ENCODE measurements around the gene RASD2.

The RASD2 gene

DNA sequence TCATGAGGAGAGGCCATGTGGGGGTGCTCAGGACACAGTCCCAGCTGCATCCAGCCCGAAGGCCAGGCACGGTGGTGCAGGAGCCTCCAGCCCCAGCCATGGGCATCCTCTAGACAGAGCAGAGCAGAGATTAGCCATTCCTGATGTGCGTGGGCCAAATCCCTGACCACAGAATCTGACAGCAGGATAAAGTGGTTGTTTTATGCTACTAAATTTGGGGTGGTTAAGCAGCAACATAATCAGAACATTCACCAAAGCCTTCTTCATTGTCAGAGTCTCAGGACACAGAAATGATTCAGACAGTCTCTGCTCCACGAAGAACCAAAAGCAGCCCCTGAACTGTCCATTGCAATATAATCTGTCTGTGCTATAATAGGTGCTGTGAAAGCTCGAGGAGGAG lies 19.7 kb downstream of the RASD2 start:
- no peak for DNase-seq (ENCODE audit: low read depth)

GRCh38 chr22:35560824-35561223 lies 20.2 kb downstream of the RASD2 start:
- no peak for DNase-seq (ENCODE audit: low read depth)

GRCh38 chr22:35561796-35562526 lies 21.3 kb downstream of the RASD2 start:
- DNase-seq (ENCODE audit: low read depth), result no peak

- no peak for DNase-seq (ENCODE audit: low read depth)
These were observed 22.6 kb downstream of the RASD2 start for GRCh38 chr22:35563211-35563610.

DNA sequence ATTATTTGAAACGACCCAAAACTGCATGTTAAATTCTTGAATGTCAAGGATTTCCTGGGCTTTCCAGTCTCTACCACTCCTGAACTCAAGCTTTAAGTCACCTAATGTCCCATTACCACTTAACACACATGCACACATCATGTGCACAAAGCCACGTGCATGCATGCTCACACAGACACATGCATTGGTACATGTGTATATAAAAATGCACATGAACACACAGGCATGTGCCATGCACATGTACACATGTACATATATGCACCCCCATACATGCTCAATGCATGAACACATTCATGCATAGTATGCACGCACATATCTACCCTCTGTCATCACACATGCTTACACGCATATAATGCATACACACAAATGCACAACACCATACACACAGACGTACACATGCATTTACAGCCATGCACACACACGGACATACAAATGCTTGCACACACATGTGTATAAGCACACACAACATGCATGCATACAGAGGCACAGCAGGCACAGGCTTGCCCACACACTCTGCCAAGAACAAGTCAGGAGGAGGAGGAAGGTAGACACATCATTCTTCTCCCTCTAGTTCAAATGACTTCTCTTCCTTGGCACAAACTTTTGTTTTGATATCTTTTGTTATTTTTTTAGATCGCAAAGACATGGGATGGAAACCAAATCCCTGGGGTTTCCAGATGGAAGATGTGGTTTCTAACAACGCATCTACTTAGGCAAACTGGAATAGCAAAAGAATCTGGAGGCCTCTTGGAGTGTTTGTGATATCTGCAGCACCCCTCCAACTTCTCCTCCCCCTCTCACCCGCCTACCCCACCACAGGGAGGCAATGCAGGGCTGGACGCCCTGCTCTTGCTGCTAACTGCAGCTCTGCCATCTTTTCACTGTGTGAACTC lies 24.6 kb downstream of the RASD2 start:
- DNase-seq (ENCODE audit: low read depth), result no peak

- no peak for DNase-seq (ENCODE audit: low read depth)
These were observed 26.9 kb downstream of the RASD2 start for GRCh38 chr22:35567351-35568141.

DNA sequence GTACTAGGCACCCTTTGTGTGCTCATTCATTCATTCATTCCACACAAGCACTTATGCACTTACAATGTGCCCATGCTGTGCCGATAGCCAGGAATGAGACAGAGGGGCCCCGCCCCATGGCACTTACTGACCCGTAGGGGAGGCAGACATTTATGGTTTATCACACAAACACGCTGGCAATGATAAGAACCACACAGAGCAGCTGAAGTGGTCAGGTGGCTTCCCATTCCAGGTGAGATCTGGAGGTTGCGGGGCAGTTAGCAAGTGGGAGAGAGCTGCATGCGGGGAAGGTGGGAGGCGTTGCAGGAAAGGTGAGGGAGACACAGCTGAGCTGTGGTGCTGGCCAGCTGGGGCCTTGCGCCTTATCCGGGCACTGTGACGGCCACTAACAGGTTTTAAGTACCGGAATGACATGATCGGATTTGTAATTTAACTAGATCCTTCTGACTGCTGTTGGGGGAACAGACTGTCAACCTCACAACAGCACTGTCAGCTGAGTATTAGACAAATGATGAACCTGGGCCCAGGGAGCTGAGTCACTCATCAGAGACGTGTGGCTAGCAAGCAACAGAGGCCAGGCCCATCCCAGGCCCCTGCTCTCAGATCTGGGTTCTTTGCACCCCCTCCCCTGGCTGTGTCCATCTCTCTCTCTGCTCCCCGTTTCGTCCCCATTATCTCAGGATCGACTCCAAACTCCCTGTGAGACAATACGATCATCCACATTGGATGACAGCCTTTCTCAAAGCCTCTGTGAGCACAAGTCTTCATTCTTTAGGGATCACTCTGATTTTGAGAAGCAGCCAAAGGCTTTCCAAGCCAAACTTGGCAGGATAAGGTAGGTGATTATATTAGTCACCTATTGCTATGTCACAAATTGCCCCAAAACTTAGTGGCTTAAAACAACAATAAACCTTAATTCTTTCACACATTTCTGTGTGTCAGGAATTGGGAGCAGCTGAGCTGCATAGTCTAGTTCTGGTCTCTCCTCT lies 28.4 kb downstream of the RASD2 start:
- DNase-seq (ENCODE audit: low read depth), result no peak

GRCh38 chr22:35569916-35570315 lies 29.3 kb downstream of the RASD2 start:
- no peak for DNase-seq (ENCODE audit: low read depth)

DNA sequence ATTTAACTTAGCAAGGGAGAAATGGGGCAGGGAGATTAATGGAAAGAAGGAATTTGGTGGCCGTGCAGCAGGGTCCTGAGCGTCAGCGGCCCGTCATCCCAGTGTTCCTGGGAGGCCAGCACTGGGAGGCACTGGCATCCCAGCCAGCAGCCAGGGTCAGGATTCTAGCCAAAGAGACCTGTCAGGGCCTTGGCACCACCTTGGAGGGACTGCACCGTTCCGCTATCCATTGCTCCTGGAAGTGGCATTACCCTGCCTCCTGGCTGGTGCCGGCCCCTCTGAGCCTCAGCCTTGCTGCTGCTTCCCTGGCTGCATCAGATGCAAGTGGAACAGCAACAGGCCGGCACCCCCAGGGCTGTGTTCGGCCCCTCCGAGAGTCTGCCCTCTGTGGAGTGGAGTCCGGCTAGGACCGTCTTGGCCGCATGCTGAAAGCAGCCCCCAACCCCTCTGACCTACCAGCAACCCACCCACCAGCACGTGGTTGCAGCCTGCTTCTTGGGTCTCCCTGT lies 30.1 kb downstream of the RASD2 start:
- no peak for DNase-seq (ENCODE audit: low read depth)

GRCh38 chr22:35572556-35572955 lies 31.9 kb downstream of the RASD2 start:
- DNase-seq (ENCODE audit: low read depth), result no peak

DNA sequence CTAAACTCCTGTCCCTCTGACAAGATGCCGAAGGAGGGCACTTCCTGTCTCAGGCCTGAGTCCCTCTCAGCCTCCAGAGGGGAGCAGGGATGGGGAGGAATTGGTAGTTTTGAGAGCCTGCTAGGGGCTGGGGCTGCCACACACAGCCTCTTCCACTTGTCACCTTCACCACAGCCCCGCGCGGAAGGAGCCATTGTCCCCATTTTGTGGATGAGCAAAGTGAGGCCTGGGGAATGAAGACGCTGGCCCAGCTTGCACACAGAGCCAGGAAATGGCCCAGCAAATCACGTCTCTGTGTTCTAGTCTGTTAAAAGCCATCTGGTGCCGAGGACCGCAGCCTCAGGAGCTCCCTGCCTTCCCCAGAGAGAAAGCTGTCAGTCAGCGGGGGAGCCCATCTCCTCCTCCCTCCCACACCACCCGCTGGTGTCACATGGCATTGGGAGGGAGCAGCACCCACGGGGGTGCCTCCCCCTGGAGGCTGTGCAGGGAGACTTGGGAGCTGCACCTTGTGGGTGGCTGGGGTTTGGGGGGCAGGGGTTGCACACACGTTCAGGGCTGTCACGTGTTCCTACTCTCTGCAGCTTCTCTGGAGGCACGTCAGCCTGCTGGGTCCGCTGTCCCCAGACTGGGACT lies 34.6 kb downstream of the RASD2 start:
- DNase-seq (ENCODE audit: low read depth), result no peak

DNA sequence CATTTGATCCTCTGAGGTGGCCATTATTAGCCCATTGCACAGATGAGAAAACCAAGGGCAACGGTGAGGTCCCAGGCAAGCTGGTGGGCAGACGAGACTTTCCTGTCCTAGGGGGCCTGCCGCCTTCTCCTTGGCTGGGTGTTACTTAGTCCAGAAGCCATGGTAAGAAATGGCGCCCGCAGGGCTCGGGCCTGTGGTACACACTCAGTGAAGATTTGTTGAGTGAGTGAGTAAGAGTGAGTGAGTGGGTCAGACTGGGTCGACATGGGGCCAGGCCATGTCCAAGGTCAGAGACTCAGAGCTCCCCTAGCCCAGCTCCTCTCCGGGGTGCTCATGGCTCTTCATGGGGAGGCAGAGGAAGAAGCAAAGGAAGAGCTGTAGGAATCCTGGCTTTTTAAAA lies 36.0 kb downstream of the RASD2 start:
- no peak for DNase-seq (ENCODE audit: low read depth)

- no peak for DNase-seq (ENCODE audit: low read depth)
These were observed 37.4 kb downstream of the RASD2 start for GRCh38 chr22:35577799-35578659.

GRCh38 chr22:35578836-35579575 lies 38.4 kb downstream of the RASD2 start:
- no peak for DNase-seq (ENCODE audit: low read depth)

- DNase-seq (ENCODE audit: low read depth), result no peak
These were observed 39.9 kb downstream of the RASD2 start for GRCh38 chr22:35580351-35581022.

DNA sequence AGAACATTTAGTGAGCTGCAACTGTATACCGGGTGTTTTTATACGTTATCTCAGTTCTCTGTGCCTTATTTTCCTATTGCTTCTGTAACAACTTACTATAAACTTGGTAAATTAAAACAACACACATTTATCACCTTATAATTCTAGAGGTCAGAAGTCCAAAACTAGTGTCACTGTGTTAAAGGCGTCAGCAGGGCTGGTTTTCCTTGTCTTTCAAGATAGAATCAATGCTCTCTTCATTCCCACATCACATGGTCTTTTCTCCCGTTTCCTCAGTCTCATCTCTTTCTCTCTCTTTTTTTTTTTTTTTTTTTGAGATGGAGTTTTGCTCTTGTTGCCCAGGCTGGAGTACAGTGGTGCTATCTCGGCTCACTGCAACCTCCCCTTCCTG lies 40.4 kb downstream of the RASD2 start:
- DNase-seq (ENCODE audit: low read depth), result no peak

DNA sequence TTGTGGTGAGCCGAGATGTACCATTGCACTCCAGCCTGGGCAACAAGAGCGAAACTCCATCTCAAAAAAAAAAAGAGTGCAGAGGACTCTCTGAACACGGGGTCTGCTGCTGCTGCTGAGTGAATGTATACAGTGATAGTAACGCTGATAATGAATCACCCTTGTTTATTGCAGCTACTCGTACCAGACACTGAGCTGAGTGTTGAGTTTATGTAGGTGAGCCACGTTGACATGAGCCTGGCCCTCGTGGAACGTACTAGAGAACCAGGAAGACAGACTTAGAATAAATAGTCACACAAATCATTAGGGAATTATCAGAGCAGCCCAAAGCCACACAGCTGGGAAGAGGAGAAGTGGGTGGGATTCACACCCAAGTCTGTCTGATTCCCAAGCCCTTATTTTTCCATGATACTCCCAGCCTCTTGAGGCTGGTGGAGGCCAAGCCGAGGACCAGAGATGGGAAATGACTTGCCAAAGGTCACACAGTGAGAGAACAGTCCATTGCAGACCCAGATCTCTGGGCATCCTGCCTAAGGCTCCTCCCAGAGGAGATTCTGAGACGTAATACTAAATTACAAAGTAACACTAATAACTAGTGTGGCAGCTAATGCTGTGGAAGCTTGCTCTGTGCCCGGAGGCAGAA lies 41.7 kb downstream of the RASD2 start:
- DNase-seq (ENCODE audit: low read depth), result no peak

Data from stimulated activated CD8-positive, alpha-beta memory T cell treated with anti-CD3 and anti-CD28 coated beads, Interleukin-12 subunit alpha, Interleukin-12 subunit beta, amount 100 ng/mL, for 1 hour (primary cell).